HEK293 (cell line): Measurements from ENCODE around the gene BIRC7.
A peak's percentile ranks its signal among the peaks of the same experiment; 100 is the strongest.

ENCODE experiments used
- BCL11A ChIP-seq: fragments of 450-650 bp; formaldehyde crosslinking; IDR thresholded peaks from 2 replicates; pipeline ENCODE4 v1.5.1; 2016; ENCODE audit warnings: low read depth, missing biosample characterization, missing genetic modification characterization
- SCRT2 ChIP-seq: fragments of 450-650 bp; formaldehyde crosslinking; IDR thresholded peaks from 2 replicates; pipeline ENCODE4 v1.5.1; 2016; ENCODE audit warnings: missing biosample characterization, missing genetic modification characterization
- SP3 ChIP-seq: fragments of 450-650 bp; formaldehyde crosslinking; IDR thresholded peaks from 2 replicates; pipeline ENCODE4 v1.5.1; 2016; ENCODE audit warnings: missing biosample characterization, missing genetic modification characterization
- SP7 ChIP-seq: fragments of 450-650 bp; formaldehyde crosslinking; IDR thresholded peaks from 2 replicates; pipeline ENCODE4 v1.5.1; 2016; ENCODE audit warnings: missing biosample characterization, missing genetic modification characterization
- TSHZ1 ChIP-seq: fragments of 450-650 bp; formaldehyde crosslinking; IDR thresholded peaks from 2 replicates; pipeline ENCODE4 v1.5.1; 2016; ENCODE audit warnings: missing biosample characterization, missing genetic modification characterization, borderline replicate concordance
- ZBTB44 ChIP-seq: fragments of 450-650 bp; IDR thresholded peaks from 2 replicates; pipeline ENCODE4 v1.5.1; 2018; ENCODE audit warnings: missing biosample characterization, mild to moderate bottlenecking, missing genetic modification characterization
- ZEB2 ChIP-seq: fragments of 450-650 bp; formaldehyde crosslinking; IDR thresholded peaks from 2 replicates; pipeline ENCODE4 v1.5.1; 2016; ENCODE audit warnings: missing biosample characterization, missing genetic modification characterization
- ZNF184 ChIP-seq: fragments of 450-650 bp; IDR thresholded peaks from 2 replicates; pipeline ENCODE4 v1.5.1; 2018; ENCODE audit warnings: missing biosample characterization, mild to moderate bottlenecking, missing genetic modification characterization
- ZNF280D ChIP-seq: fragments of 450-650 bp; formaldehyde crosslinking; IDR thresholded peaks from 2 replicates; pipeline ENCODE4 v1.5.1; 2016; ENCODE audit warnings: missing biosample characterization, missing genetic modification characterization
- ZNF350 ChIP-seq: fragments of 450-650 bp; formaldehyde crosslinking; IDR thresholded peaks from 2 replicates; pipeline ENCODE4 v1.5.0; 2017; ENCODE audit warnings: missing biosample characterization, mild to moderate bottlenecking, missing genetic modification characterization
- ZNF354C ChIP-seq: fragments of 450-650 bp; formaldehyde crosslinking; IDR thresholded peaks from 2 replicates; pipeline ENCODE4 v1.5.1; 2016; ENCODE audit warnings: missing biosample characterization, missing genetic modification characterization, low read depth, borderline replicate concordance
- ZNF394 ChIP-seq: fragments of 450-650 bp; formaldehyde crosslinking; IDR thresholded peaks from 2 replicates; pipeline ENCODE4 v1.5.1; 2016; ENCODE audit warnings: missing biosample characterization, missing genetic modification characterization, mild to moderate bottlenecking, moderate library complexity, borderline replicate concordance
- ZNF404 ChIP-seq: fragments of 450-650 bp; formaldehyde crosslinking; IDR thresholded peaks from 2 replicates; pipeline ENCODE4 v1.5.1; 2017; ENCODE audit warnings: missing biosample characterization, missing genetic modification characterization
- ZNF416 ChIP-seq: fragments of 450-650 bp; formaldehyde crosslinking; IDR thresholded peaks from 2 replicates; pipeline ENCODE4 v1.5.1; 2016; ENCODE audit warnings: missing biosample characterization, missing genetic modification characterization
- ZNF585B ChIP-seq: fragments of 450-650 bp; formaldehyde crosslinking; IDR thresholded peaks from 2 replicates; pipeline ENCODE4 v1.5.1; 2016; ENCODE audit warnings: missing biosample characterization, missing genetic modification characterization
- ZNF747 ChIP-seq: fragments of 450-650 bp; formaldehyde crosslinking; IDR thresholded peaks from 2 replicates; pipeline ENCODE4 v1.5.1; 2016; ENCODE audit warnings: missing biosample characterization, missing genetic modification characterization
- ZNF785 ChIP-seq: fragments of 450-650 bp; formaldehyde crosslinking; IDR thresholded peaks from 2 replicates; pipeline ENCODE4 v1.5.1; 2016; ENCODE audit warnings: missing biosample characterization, missing genetic modification characterization
- TF ChIP-seq, protein P1 (sequence below): fragments of 450-650 bp; formaldehyde crosslinking; IDR thresholded peaks from 2 replicates; pipeline ENCODE4 v1.5.1; 2016; ENCODE audit warnings: missing biosample characterization, missing genetic modification characterization
- TF ChIP-seq, protein P2 (sequence below): fragments of 450-650 bp; formaldehyde crosslinking; conservative IDR thresholded peaks from 2 replicates; pipeline ENCODE4 v1.5.1; 2016; ENCODE audit warnings: low read depth, missing biosample characterization, missing genetic modification characterization

BIRC7 gene

DNA sequence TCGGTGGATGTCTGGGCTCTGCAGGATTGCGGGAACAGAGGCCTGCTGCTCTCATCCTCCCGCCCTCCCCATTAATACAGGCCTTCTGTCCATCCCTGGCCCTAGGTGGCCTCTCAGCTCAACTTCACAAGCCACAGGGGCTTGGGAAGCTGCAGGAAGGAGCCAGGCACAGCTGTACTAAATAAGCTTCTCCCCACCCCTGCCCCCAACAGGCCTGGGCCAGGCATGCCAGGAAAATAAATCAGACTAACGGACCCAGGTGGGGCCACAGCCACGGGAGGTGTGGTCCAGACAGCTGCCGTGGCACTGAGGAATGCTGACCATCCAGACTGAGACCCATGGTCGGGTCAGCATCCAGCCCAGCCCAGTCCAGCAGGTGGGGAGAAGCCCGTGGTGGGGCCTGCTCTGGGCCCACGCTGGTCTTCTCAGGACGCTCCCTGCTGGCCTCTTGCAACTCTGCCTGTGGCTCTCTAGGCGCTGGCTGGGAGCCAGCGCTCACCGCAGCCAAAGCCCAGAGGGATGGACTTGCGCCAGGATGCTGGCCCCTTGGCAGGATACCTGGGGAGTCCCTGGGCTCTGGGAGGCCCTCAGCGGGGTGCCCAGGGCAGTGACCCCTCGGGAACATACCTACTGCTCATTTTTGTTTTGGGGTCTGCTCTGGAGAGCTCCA lies 11.2 kb upstream of the BIRC7 start (continued):
- TF ChIP-seq TSHZ1 (no peak), ZNF416 (tag by site-specific recombination) (no peak), ZNF350 (tag by site-specific recombination) (no peak), ZNF785 (tag by site-specific recombination) (no peak), ZNF404 (tag by site-specific recombination) (no peak), ZNF394 (tag by site-specific recombination) (peak; percentile 54; the same call in 1 of the 2 replicates), ZNF585B (tag by site-specific recombination) (no peak), SP3 (tag by site-specific recombination) (no peak), ZNF354C (tag by site-specific recombination) (no peak), ZNF747 (no peak), SCRT2 (tag by site-specific recombination) (peak; percentile 88), BCL11A (tag by site-specific recombination) (no peak), ZBTB44 (tag by site-specific recombination) (peak; percentile 73; the same call in 1 of the 2 replicates), ZNF184 (0 out of 2 replicates have a peak, but pooled peaks have one; percentile 40), SP7 (tag by site-specific recombination) (no peak), ZEB2 (peak; percentile 53; the same call in 1 of the 2 replicates), ZNF280D (tag by site-specific recombination) (no peak)
- TF ChIP-seq, protein P1, sequence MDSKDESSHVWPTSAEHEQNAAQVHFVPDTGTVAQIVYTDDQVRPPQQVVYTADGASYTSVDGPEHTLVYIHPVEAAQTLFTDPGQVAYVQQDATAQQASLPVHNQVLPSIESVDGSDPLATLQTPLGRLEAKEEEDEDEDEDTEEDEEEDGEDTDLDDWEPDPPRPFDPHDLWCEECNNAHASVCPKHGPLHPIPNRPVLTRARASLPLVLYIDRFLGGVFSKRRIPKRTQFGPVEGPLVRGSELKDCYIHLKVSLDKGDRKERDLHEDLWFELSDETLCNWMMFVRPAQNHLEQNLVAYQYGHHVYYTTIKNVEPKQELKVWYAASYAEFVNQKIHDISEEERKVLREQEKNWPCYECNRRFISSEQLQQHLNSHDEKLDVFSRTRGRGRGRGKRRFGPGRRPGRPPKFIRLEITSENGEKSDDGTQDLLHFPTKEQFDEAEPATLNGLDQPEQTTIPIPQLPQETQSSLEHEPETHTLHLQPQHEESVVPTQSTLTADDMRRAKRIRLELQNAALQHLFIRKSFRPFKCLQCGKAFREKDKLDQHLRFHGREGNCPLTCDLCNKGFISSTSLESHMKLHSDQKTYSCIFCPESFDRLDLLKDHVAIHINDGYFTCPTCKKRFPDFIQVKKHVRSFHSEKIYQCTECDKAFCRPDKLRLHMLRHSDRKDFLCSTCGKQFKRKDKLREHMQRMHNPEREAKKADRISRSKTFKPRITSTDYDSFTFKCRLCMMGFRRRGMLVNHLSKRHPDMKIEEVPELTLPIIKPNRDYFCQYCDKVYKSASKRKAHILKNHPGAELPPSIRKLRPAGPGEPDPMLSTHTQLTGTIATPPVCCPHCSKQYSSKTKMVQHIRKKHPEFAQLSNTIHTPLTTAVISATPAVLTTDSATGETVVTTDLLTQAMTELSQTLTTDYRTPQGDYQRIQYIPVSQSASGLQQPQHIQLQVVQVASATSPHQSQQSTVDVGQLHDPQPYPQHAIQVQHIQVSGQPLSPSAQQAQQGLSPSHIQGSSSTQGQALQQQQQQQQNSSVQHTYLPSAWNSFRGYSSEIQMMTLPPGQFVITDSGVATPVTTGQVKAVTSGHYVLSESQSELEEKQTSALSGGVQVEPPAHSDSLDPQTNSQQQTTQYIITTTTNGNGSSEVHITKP = no peak
- TF ChIP-seq, protein P2, sequence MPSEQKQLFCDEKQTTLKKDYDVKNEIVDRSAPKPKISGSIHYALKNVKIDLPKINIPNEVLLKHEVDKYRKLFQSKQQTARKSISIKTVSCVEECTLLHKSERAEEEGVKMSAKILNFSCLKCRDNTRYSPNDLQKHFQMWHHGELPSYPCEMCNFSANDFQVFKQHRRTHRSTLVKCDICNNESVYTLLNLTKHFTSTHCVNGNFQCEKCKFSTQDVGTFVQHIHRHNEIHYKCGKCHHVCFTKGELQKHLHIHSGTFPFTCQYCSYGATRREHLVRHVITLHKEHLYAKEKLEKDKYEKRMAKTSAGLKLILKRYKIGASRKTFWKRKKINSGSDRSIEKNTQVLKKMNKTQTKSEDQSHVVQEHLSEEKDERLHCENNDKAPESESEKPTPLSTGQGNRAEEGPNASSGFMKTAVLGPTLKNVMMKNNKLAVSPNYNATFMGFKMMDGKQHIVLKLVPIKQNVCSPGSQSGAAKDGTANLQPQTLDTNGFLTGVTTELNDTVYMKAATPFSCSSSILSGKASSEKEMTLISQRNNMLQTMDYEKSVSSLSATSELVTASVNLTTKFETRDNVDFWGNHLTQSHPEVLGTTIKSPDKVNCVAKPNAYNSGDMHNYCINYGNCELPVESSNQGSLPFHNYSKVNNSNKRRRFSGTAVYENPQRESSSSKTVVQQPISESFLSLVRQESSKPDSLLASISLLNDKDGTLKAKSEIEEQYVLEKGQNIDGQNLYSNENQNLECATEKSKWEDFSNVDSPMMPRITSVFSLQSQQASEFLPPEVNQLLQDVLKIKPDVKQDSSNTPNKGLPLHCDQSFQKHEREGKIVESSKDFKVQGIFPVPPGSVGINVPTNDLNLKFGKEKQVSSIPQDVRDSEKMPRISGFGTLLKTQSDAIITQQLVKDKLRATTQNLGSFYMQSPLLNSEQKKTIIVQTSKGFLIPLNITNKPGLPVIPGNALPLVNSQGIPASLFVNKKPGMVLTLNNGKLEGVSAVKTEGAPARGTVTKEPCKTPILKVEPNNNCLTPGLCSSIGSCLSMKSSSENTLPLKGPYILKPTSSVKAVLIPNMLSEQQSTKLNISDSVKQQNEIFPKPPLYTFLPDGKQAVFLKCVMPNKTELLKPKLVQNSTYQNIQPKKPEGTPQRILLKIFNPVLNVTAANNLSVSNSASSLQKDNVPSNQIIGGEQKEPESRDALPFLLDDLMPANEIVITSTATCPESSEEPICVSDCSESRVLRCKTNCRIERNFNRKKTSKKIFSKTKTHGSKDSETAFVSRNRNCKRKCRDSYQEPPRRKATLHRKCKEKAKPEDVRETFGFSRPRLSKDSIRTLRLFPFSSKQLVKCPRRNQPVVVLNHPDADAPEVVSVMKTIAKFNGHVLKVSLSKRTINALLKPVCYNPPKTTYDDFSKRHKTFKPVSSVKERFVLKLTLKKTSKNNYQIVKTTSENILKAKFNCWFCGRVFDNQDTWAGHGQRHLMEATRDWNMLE (tag by site-specific recombination) = no peak
